Lower leg skin (tissue), 4 donors: ENCODE data around the gene PKD2L2. TPM values are rescaled to one million over a fixed set of nuclear protein-coding genes. Genes with fewer than 3 reads are reported as not detected.
"Not testable (repeated sequence)": the region's sequence is repeated elsewhere in the genome, so short reads cannot be mapped to it uniquely, and the experiment has no call there.

ENCODE experiments used
- DNase-seq, 2 donors: peaks; one replicate each; pipeline ENCODE4 v3.0.0-alpha.2; 2019; ENCODE audit warnings: low spot score in 2 of 2
- H3K4me3 ChIP-seq: fragments of 200-600 bp; sonication (generic); 2 replicates; pipeline ENCODE4 v1.5.1; 2017; ENCODE audit warnings: mild to moderate bottlenecking, low read depth; ENCODE audit not compliant: poor library complexity, severe bottlenecking
- CTCF ChIP-seq, 3 donors: fragments of 450-650 bp; IDR thresholded peaks; one replicate each; pipeline ENCODE4 v1.5.1; 2016; ENCODE audit warnings: antibody characterized with exemption in 3 of 3, mild to moderate bottlenecking in 3 of 3, moderate library complexity in 2 of 3
- POLR2A ChIP-seq, 2 donors: fragments of 450-650 bp; IDR thresholded peaks; one replicate each; pipeline ENCODE4 v1.6.1; 2016 to 2017; ENCODE audit warnings: antibody characterized with exemption in 2 of 2, mild to moderate bottlenecking in 1 of 2, moderate library complexity in 1 of 2
- WGBS, 2 donors: methylation state at CpG; one replicate each; pipeline ENCODE4 v1.1.5; 2018; 5-methylcytosine and 5-hydroxymethylcytosine counted together
- intact Hi-C: fragments of 100-400 bp; cut with DNase I; formaldehyde crosslinking; loops from one replicate; pipeline ENCODE4 v1.15.0; 2023; ENCODE audit warnings: low total_unique reads
- total RNA-seq, 4 donors: library from RNA; depleted of rRNA; stranded (reverse); fragments of >200 nt; gene quantifications; one replicate each; pipeline ENCODE4 v1.1.0, GENCODE V29; 2016

PKD2L2 gene
- total RNA-seq, result not detected

- peak within 1 kb of the TSS; percentile 11 for H3K4me3 ChIP-seq
- intact Hi-C loops, result no loop called here
- TF ChIP-seq POLR2A (IDR thresholded peaks at IDR 0.05) (no peak), CTCF (IDR thresholded peaks at IDR 0.05) (no peak)
- 16 to 26% methylated on average over 36 to 59 of the region's 59 CpGs for WGBS, 2 donors
- DNase-seq, result peak; percentile 57 to 92
Measured at GRCh38 chr5:137888863-137889759, at the start of gene PKD2L2. TSS of gene PKD2L2 (plus strand) at chr5:137889457. CDS start at chr5:137889492, 35 bp downstream.

GRCh38 chr5:137842296-137842695, 47.0 kb upstream of the PKD2L2 start:
- TF ChIP-seq POLR2A (IDR thresholded peaks at IDR 0.05) (no peak), CTCF (IDR thresholded peaks at IDR 0.05) (no peak)
- no peak for DNase-seq
- intact Hi-C loops, result no loop called here
- 71 to 77% methylated on average over 5 of the region's 5 CpGs for WGBS, 2 donors
- H3K4me3 ChIP-seq, result no peak overlapping the region

- TF ChIP-seq POLR2A (IDR thresholded peaks at IDR 0.05), result no peak
- no peak for TF ChIP-seq CTCF (IDR thresholded peaks at IDR 0.05)
- 66 to 74% methylated on average over 4 of the region's 4 CpGs for WGBS, 2 donors
- intact Hi-C loops, result no loop called here
- no peak overlapping the region for H3K4me3 ChIP-seq
- DNase-seq, result no peak
Measured at GRCh38 chr5:137843676-137844299, 45.5 kb upstream of the PKD2L2 start.

GRCh38 chr5:137845472-137845871, 43.8 kb upstream of the PKD2L2 start:
- TF ChIP-seq CTCF (IDR thresholded peaks at IDR 0.05), result no peak
- no peak for TF ChIP-seq POLR2A (IDR thresholded peaks at IDR 0.05)
- no peak overlapping the region for H3K4me3 ChIP-seq
- DNase-seq, result no peak
- intact Hi-C loops, result no loop called here

- WGBS, 2 donors, result 93 to 95% methylated on average over 6 of the region's 6 CpGs
- no peak overlapping the region for H3K4me3 ChIP-seq
- TF ChIP-seq CTCF (IDR thresholded peaks at IDR 0.05) (no peak), POLR2A (IDR thresholded peaks at IDR 0.05) (no peak)
- intact Hi-C loops, result no loop called here
- no peak for DNase-seq
Measured at GRCh38 chr5:137847687-137848086, 41.6 kb upstream of the PKD2L2 start.

- DNase-seq, intact Hi-C loops: not testable (repeated sequence)
Measured at GRCh38 chr5:137853165-137853564, 36.1 kb upstream of the PKD2L2 start.

More at GRCh38 chr5:137853165-137853564, 36.1 kb upstream of the PKD2L2 start:
- not testable (repeated sequence) for H3K4me3 ChIP-seq
